Measurements from ENCODE around the gene KIF19. TPM values are rescaled to one million over a fixed set of nuclear protein-coding genes. Genes with fewer than 3 reads are reported as not detected.

The KIF19 gene
- total and polyA plus RNA-seq, 2 experiments from 2014 or later = 0.46 to 0.80 TPM

GRCh38 chr17:74345433-74346241 lies 19.6 kb downstream of the KIF19 start:
- Histone ChIP-seq H2AFZ (no peak overlapping the region), H3K27me3 (peaks cover 15% of the 10 kb centered on the region), H3K36me3 (replicated peaks; ENCODE audit: insufficient read depth, low read depth) (no peaks in the 10 kb centered on the region), H3K9me2 (replicated peaks; ENCODE audit: insufficient read depth) (no peaks in the 10 kb centered on the region), H3K4me2 (no peak overlapping the region), H3K4me1 (ENCODE audit: insufficient read depth) (no peaks in the 10 kb centered on the region), H3K9me3 (ENCODE audit: low read depth) (no peaks in the 10 kb centered on the region), H3K4me3 (no peak overlapping the region), H4K20me1 (ENCODE audit: insufficient read depth, poor library complexity, severe bottlenecking) (no peaks in the 10 kb centered on the region), H3K27ac (no peak overlapping the region), H3K79me2 (no peaks in the 10 kb centered on the region)
- 81% methylated on average over 13 of the region's 13 CpGs for WGBS (ENCODE audit: low lambda C conversion rate, missing lambda C conversion rate)
- TF ChIP-seq CTCF (IDR thresholded peaks at IDR 0.05; ENCODE audit: poor library complexity) = no peak
- no peak for TF ChIP-seq EZH2phosphoT487 (IDR thresholded peaks at IDR 0.05; ENCODE audit: low read depth, severe bottlenecking, unreplicated experiment)
- no peak for TF ChIP-seq EZH2 (IDR thresholded peaks at IDR 0.05; ENCODE audit: borderline replicate concordance)
- no peak for DNase-seq (ENCODE audit: low spot score)

- DNase-seq (ENCODE audit: low spot score) = no peak
- TF ChIP-seq EZH2 (IDR thresholded peaks at IDR 0.05; ENCODE audit: borderline replicate concordance) (no peak), CTCF (IDR thresholded peaks at IDR 0.05; ENCODE audit: poor library complexity) (no peak), EZH2phosphoT487 (IDR thresholded peaks at IDR 0.05; ENCODE audit: low read depth, severe bottlenecking, unreplicated experiment) (no peak)
- H3K36me3 ChIP-seq (replicated peaks; ENCODE audit: insufficient read depth, low read depth) = no peaks in the 10 kb centered on the region
- H4K20me1 ChIP-seq (ENCODE audit: insufficient read depth, poor library complexity, severe bottlenecking) = no peaks in the 10 kb centered on the region
- H2AFZ ChIP-seq = no peak overlapping the region
- no peak overlapping the region for H3K4me2 ChIP-seq
- no peaks in the 10 kb centered on the region for H3K79me2 ChIP-seq
- H3K4me1 ChIP-seq (ENCODE audit: insufficient read depth) = no peaks in the 10 kb centered on the region
- H3K27me3 ChIP-seq = peaks cover 34% of the 10 kb centered on the region
- no peak overlapping the region for H3K27ac ChIP-seq
- H3K9me2 ChIP-seq (replicated peaks; ENCODE audit: insufficient read depth) = no peaks in the 10 kb centered on the region
- no peaks in the 10 kb centered on the region for H3K9me3 ChIP-seq (ENCODE audit: low read depth)
- H3K4me3 ChIP-seq = no peak overlapping the region
- 85% methylated on average over 14 of the region's 14 CpGs for WGBS (ENCODE audit: low lambda C conversion rate, missing lambda C conversion rate)
These were observed 21.6 kb downstream of the KIF19 start for GRCh38 chr17:74347646-74348045.

- no peaks in the 10 kb centered on the region for H3K79me2 ChIP-seq
- no peaks in the 10 kb centered on the region for H3K36me3 ChIP-seq (replicated peaks; ENCODE audit: insufficient read depth, low read depth)
- no peaks in the 10 kb centered on the region for H4K20me1 ChIP-seq (ENCODE audit: insufficient read depth, poor library complexity, severe bottlenecking)
- H3K9me3 ChIP-seq (ENCODE audit: low read depth) = no peaks in the 10 kb centered on the region
- no peak overlapping the region for H3K27ac ChIP-seq
- WGBS (ENCODE audit: low lambda C conversion rate, missing lambda C conversion rate) = 91% methylated on average over 18 of the region's 19 CpGs
- TF ChIP-seq EZH2phosphoT487 (IDR thresholded peaks at IDR 0.05; ENCODE audit: low read depth, severe bottlenecking, unreplicated experiment) (no peak), EZH2 (IDR thresholded peaks at IDR 0.05; ENCODE audit: borderline replicate concordance) (no peak), CTCF (IDR thresholded peaks at IDR 0.05; ENCODE audit: poor library complexity) (no peak)
- no peak overlapping the region for H3K4me2 ChIP-seq
- H3K4me1 ChIP-seq (ENCODE audit: insufficient read depth) = no peaks in the 10 kb centered on the region
- no peak overlapping the region for H3K4me3 ChIP-seq
- H3K9me2 ChIP-seq (replicated peaks; ENCODE audit: insufficient read depth) = no peaks in the 10 kb centered on the region
- H3K27me3 ChIP-seq = peaks cover 48% of the 10 kb centered on the region
- H2AFZ ChIP-seq = no peak overlapping the region
- DNase-seq (ENCODE audit: low spot score) = no peak
These were observed 23.1 kb downstream of the KIF19 start for GRCh38 chr17:74349120-74349519.
